HUDEP-2 (cell line): ENCODE results near the gene LTBP3.
"Not testable (repeated sequence)": the region's sequence is repeated elsewhere in the genome, so short reads cannot be mapped to it uniquely, and the experiment has no call there.

Experiments used
- DNase-seq, 76 experiments: peaks; one replicate each; lab custom pipeline; 2025; ENCODE audit not compliant: unreplicated experiment in 76 of 76; lab: John Stamatoyannopoulos, UW

The LTBP3 gene

GRCh38 chr11:65538915-65539743 is 19.0 kb downstream of the LTBP3 start:
- no peak for DNase-seq

GRCh38 chr11:65538232-65538914 is 19.8 kb downstream of the LTBP3 start:
- DNase-seq, result no peak

GRCh38 chr11:65537620-65538231 is 20.4 kb downstream of the LTBP3 start:
- no peak for DNase-seq

GRCh38 chr11:65537296-65537597 is 20.9 kb downstream of the LTBP3 start:
- DNase-seq, result no peak

- DNase-seq, result no peak
These were observed 21.5 kb downstream of the LTBP3 start for GRCh38 chr11:65536412-65537295.

- no peak for DNase-seq
These were observed 23.1 kb downstream of the LTBP3 start for GRCh38 chr11:65535102-65535501.

GRCh38 chr11:65532388-65533064 is 25.6 kb downstream of the LTBP3 start:
- DNase-seq, result no peak

GRCh38 chr11:65530157-65530496 is 28.0 kb downstream of the LTBP3 start:
- peak in 13 of 76 experiments; percentile 4 to 39 (median 11) for DNase-seq

- no peak for DNase-seq
These were observed 28.5 kb downstream of the LTBP3 start for GRCh38 chr11:65529475-65530156.

GRCh38 chr11:65528819-65529350 is 29.3 kb downstream of the LTBP3 start:
- DNase-seq, result no peak

- no peak for DNase-seq
These were observed 31.4 kb downstream of the LTBP3 start for GRCh38 chr11:65526744-65527143.

- no peak for DNase-seq
These were observed 32.3 kb downstream of the LTBP3 start for GRCh38 chr11:65525546-65526480.

- DNase-seq, result peak in 64 of 76 experiments; percentile 8 to 82 (median 60)
These were observed 33.2 kb downstream of the LTBP3 start, which contains the start of gene SCYL1 for GRCh38 chr11:65524741-65525545. Gene SCYL1, plus strand, starts transcription at chr11:65525083. Its CDS starts 71 bp downstream, at chr11:65525154.

- DNase-seq, result peak in 2 of 76 experiments; percentile 26 to 41
These were observed 34.0 kb downstream of the LTBP3 start for GRCh38 chr11:65524014-65524740.

- not testable (repeated sequence) for DNase-seq
These were observed 34.6 kb downstream of the LTBP3 start for GRCh38 chr11:65523631-65523968.

- peak in 8 of 76 experiments; percentile 9 to 32 (median 16) for DNase-seq
These were observed 35.2 kb downstream of the LTBP3 start for GRCh38 chr11:65522718-65523630.
